Stimulated activated naive CD8-positive, alpha-beta T cell treated with anti-CD3 and anti-CD28 coated beads, Interleukin-15, Interleukin-2, amounts not matched to agents 100 ng/mL and 50 ng/mL, for 24 hours (primary cell): ENCODE results near the gene TTLL5.
A peak's percentile ranks its signal among the peaks of the same experiment; 100 is the strongest.
"Not testable (repeated sequence)": the region's sequence is repeated elsewhere in the genome, so short reads cannot be mapped to it uniquely, and the experiment has no call there.

Experiments
- H3K27ac Mint-ChIP-seq: one replicate; pipeline ENCODE4 v1.8.0; 2021; ENCODE audit warnings: mild to moderate bottlenecking, mixed read lengths
- H3K27me3 Mint-ChIP-seq: one replicate; pipeline ENCODE4 v1.8.0; 2021; ENCODE audit warnings: mixed read lengths
- H3K36me3 Mint-ChIP-seq: one replicate; pipeline ENCODE4 v1.8.0; 2021; ENCODE audit warnings: low read depth, mixed read lengths
- H3K4me1 Mint-ChIP-seq: one replicate; pipeline ENCODE4 v1.8.0; 2021; ENCODE audit warnings: low read depth, mixed read lengths
- H3K4me3 Mint-ChIP-seq: one replicate; pipeline ENCODE4 v1.8.0; 2021; ENCODE audit warnings: mild to moderate bottlenecking, mixed read lengths
- H3K9me3 Mint-ChIP-seq: one replicate; pipeline ENCODE4 v1.8.0; 2021; ENCODE audit warnings: mixed read lengths

Gene TTLL5

DNA sequence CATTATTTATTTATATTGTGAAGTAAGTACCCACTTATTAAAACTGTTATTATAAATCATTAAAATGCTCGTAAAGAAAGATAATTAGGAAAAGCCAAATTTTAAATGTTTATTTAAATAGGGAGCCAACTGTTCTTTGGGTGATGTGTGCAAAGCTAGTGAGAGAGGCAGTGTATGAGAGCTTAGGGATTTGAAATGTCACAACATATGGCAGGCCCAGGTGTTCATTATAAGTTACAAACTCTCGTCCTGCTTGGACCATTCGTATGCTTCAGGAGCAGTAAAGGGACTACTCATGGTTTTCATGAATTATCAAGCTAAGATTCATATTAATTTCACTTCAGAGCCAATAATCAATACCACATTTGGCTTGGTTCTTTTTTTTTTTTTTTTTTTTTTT lies 166.3 kb downstream of the TTLL5 start:
- Mint-ChIP-seq H3K27ac (no peak overlapping the region), H3K4me1 (peaks cover 12% of the 10 kb centered on the region), H3K27me3 (no peaks in the 10 kb centered on the region), H3K4me3 (no peak overlapping the region), H3K9me3 (no peaks in the 10 kb centered on the region), H3K36me3 (peaks cover 17% of the 10 kb centered on the region)

DNA sequence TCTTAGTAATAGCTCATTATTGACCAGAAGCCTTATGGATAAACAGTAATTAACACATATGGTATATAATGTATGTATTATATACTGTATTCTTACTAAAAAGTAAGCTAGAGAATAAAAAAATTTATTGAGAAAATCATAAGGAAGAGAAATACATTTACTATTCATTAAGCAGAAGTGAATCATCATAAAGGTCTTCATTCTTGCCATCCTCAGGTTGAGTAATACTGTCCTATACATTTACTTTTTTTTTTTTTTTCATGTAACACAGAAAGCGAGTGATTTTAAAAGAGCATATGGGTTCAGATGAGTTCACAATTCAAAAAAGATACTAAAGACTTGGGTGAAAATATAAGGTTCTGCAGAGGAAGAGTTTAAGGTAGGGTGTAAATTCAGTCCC lies 168.3 kb downstream of the TTLL5 start:
- no peak overlapping the region for H3K4me3 Mint-ChIP-seq
- no peaks in the 10 kb centered on the region for H3K9me3 Mint-ChIP-seq
- H3K27me3 Mint-ChIP-seq = no peaks in the 10 kb centered on the region
- H3K36me3 Mint-ChIP-seq = peaks cover 25% of the 10 kb centered on the region
- H3K4me1 Mint-ChIP-seq = peaks cover 17% of the 10 kb centered on the region
- H3K27ac Mint-ChIP-seq = no peak overlapping the region

DNA sequence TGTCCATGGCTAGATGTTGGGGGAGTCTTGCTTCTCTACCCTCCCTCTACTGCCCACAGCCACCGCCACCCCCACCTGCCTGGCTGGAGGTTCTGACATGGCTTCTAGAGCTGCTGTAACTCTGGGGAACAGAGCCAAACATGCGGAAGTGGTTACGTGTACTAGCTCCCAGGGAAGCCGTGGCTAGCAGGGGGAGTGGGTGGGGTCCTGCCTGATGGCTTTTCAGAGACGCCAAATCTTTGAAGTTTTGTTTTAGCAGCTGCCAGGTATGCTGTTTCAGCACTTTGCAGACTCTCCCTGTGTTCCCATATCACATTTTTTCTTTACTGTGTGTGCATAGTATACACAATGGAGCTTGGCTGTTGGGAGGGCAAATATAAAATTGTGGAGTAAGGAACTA lies 170.4 kb downstream of the TTLL5 start:
- peaks cover 30% of the 10 kb centered on the region for H3K36me3 Mint-ChIP-seq
- H3K27ac Mint-ChIP-seq = peak overlapping the region; percentile 36
- no peak overlapping the region for H3K4me3 Mint-ChIP-seq
- H3K4me1 Mint-ChIP-seq = peaks cover 17% of the 10 kb centered on the region
- H3K27me3 Mint-ChIP-seq = no peaks in the 10 kb centered on the region
- no peaks in the 10 kb centered on the region for H3K9me3 Mint-ChIP-seq

DNA sequence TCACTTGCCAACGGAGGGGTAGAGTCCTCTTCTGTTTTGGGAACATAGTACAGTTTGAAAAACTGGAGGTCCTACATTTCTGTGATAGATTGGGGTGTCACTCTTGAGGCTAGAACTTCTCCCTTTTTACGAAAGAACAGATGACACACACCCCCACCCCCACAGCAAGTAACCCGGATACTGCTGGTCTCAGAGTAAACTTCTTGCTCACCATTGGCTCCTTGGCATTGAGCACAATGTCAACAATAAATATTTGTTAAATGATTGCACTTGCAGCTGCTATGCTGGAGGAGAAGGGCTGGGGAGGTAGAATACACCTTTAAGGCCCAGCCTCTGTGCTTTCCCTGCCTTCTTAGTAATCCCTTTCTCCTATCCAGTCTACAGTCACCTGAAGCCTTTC lies 170.9 kb downstream of the TTLL5 start:
- no peaks in the 10 kb centered on the region for H3K27me3 Mint-ChIP-seq
- H3K4me3 Mint-ChIP-seq = no peak overlapping the region
- H3K27ac Mint-ChIP-seq = no peak overlapping the region
- H3K4me1 Mint-ChIP-seq = peaks cover 17% of the 10 kb centered on the region
- no peaks in the 10 kb centered on the region for H3K9me3 Mint-ChIP-seq
- H3K36me3 Mint-ChIP-seq = peaks cover 27% of the 10 kb centered on the region

DNA sequence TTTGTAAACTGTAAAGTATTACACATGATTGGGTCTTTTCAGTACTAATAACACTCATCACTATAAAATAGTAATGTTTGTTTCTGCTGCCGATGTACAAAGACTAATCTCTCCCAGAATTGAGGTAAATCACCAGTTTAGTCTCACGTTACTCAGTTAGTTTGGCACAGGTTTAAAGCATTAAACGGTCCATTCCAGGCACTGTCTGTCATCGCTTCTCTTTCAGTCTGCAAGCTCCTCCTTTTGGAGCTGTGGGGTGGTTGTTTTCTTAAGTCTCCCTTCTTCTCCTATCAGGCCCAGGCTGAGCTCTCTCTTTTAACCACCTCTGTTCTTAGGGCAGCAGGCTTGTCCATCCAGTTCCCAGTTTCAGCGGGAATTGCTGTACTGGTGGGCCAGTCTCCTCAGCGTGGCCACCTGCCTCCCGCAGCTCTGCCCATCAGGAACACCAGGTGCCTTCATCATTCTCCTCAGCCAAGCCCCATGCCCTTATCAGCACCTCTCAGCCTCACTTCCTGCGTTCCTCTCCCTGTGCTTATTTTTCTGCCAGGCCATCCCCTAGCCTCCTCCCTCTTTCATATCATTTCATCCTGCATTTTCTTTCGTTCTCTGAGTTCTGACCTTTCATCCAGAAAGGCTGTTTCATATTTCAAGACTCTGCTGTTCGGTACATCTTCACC lies 171.7 kb downstream of the TTLL5 start:
- Mint-ChIP-seq H3K27me3 (no peaks in the 10 kb centered on the region), H3K9me3 (no peaks in the 10 kb centered on the region), H3K36me3 (peaks cover 30% of the 10 kb centered on the region), H3K27ac (no peak overlapping the region), H3K4me1 (peaks cover 17% of the 10 kb centered on the region), H3K4me3 (no peak overlapping the region)

DNA sequence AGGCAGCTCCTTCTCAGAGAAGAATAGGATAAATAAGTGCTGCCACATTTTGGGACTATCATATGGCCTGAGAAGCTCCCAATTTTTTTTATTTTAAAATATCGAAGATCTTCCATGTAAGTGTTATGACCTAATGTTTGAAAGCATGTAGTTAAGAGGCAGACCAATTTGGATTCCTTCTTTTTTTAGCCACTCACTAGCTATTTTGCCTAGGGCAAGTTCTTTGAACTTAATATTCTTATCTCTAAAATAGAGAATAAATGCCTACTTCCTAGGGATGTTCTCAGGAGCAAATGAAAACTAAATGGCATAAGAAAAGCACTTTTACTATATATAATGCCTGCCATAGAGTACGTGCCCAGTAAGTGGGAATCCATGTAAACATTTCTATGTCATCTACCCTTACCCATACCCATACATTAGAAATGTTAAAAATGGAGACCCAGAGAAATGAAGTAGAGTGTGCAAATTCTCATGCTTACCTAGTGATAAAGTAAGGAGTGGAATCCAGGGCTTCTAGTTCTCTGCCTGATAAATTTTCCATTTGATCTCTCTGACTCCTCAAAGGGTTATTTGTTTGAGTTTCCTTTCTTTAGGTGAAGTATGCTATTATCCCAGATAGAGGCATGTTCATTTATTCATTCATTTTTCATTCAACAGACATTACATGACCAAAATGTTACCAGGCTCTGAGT lies 172.4 kb downstream of the TTLL5 start:
- Mint-ChIP-seq H3K9me3 (no peaks in the 10 kb centered on the region), H3K4me3 (no peak overlapping the region), H3K27me3 (no peaks in the 10 kb centered on the region), H3K27ac (no peak overlapping the region), H3K36me3 (peaks cover 31% of the 10 kb centered on the region), H3K4me1 (peaks cover 17% of the 10 kb centered on the region)

DNA sequence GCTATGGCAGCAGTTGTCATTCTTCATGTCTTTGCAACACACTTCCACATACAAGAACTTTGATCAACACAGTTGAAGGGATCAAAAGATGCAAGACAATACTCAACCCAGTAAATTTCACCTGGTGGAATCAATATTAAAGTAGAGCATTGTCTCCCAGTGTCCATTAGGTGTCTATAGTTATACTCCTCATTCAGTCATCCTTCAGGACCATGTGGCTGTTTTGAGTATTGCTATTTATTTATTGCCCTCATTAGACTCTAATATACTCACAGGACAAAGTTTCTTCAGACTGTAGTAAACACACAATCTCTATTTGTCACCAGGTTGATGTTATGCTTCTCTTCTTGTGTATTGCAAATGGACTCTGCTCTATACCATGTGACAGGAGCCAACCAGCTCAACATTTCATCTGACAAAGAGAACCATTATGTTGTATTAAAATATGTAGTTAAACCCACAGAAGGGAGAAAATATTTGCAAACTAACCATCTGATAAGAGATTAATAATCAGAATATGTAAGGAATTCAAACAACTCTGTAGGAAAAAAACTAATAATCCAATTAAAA lies 174.2 kb downstream of the TTLL5 start:
- no peaks in the 10 kb centered on the region for H3K27me3 Mint-ChIP-seq

GRCh38 chr14:75835737-75836136 lies 174.7 kb downstream of the TTLL5 start:
- H3K9me3 Mint-ChIP-seq = peaks cover 12% of the 10 kb centered on the region
- peaks cover 46% of the 10 kb centered on the region for H3K36me3 Mint-ChIP-seq
- peaks cover 17% of the 10 kb centered on the region for H3K4me1 Mint-ChIP-seq
- H3K4me3 Mint-ChIP-seq = no peak overlapping the region
- no peaks in the 10 kb centered on the region for H3K27me3 Mint-ChIP-seq
- no peak overlapping the region for H3K27ac Mint-ChIP-seq

More for the DNA sequence above, 174.2 kb downstream of the TTLL5 start:
- Mint-ChIP-seq H3K9me3 (peaks cover 12% of the 10 kb centered on the region), H3K36me3 (peaks cover 43% of the 10 kb centered on the region), H3K27ac (no peak overlapping the region), H3K4me3 (no peak overlapping the region), H3K4me1 (peaks cover 17% of the 10 kb centered on the region)

GRCh38 chr14:75837151-75837787 lies 176.2 kb downstream of the TTLL5 start:
- Mint-ChIP-seq H3K4me1 (peaks cover 5% of the 10 kb centered on the region), H3K27me3 (no peaks in the 10 kb centered on the region), H3K4me3 (no peak overlapping the region), H3K9me3 (peaks cover 12% of the 10 kb centered on the region), H3K36me3 (peaks cover 53% of the 10 kb centered on the region), H3K27ac (no peak overlapping the region)

DNA sequence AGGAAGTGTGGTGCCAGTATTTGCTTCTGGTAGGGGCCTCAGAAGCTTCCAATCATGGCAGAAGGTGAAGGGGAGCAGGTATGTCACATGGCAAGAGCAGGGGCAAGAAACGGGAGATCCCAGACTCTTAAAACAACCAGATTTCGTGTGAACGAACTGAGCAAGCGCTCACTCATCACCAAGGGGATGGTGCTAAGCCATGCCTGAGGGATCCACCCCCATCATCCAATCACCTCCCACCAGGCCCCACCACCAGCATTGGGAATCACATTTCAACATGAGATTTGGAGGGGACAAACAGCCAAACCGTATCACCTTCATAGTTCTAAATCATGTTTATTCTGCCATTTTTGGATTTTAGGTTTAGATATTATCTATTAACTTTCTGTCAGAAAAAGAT lies 179.9 kb downstream of the TTLL5 start:
- Mint-ChIP-seq H3K36me3 (peaks cover 35% of the 10 kb centered on the region), H3K27me3 (no peaks in the 10 kb centered on the region)

DNA sequence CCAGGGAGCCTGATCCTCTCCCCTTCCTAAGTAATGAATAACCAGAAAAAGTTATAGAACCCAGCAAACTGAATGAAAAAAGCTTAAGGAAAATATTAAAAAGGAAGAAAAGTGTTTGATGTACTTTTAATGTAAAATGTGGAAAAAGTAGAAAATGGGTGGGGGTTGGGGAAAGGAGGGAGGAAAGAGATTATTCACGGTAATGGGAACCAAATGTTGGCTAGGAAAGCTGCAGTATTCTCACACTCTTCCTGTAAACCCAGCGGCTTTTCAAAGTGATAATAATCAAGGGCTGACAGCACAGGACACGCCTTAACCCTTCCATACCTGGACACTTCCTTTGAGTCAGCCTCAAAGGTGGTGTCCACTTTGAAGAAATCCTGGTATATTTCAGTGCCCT lies 181.5 kb downstream of the TTLL5 start:
- Mint-ChIP-seq H3K36me3 (peaks cover 31% of the 10 kb centered on the region), H3K9me3 (peaks cover 12% of the 10 kb centered on the region), H3K4me1 (no peaks in the 10 kb centered on the region), H3K27ac (no peak overlapping the region), H3K27me3 (no peaks in the 10 kb centered on the region), H3K4me3 (no peak overlapping the region)

More for the DNA sequence above, 179.9 kb downstream of the TTLL5 start:
- H3K4me1 Mint-ChIP-seq = no peaks in the 10 kb centered on the region
- no peak overlapping the region for H3K27ac Mint-ChIP-seq
- no peak overlapping the region for H3K4me3 Mint-ChIP-seq
- H3K9me3 Mint-ChIP-seq = peaks cover 12% of the 10 kb centered on the region

GRCh38 chr14:75844486-75844885 lies 183.4 kb downstream of the TTLL5 start:
- peaks cover 5% of the 10 kb centered on the region for H3K9me3 Mint-ChIP-seq
- no peak overlapping the region for H3K27ac Mint-ChIP-seq
- no peaks in the 10 kb centered on the region for H3K4me1 Mint-ChIP-seq
- H3K36me3 Mint-ChIP-seq = peaks cover 21% of the 10 kb centered on the region
- no peaks in the 10 kb centered on the region for H3K27me3 Mint-ChIP-seq
- no peak overlapping the region for H3K4me3 Mint-ChIP-seq

GRCh38 chr14:75845136-75845804 lies 184.2 kb downstream of the TTLL5 start:
- Mint-ChIP-seq H3K9me3 (no peaks in the 10 kb centered on the region), H3K36me3 (peaks cover 15% of the 10 kb centered on the region), H3K4me3 (no peak overlapping the region), H3K27ac (no peak overlapping the region), H3K27me3 (no peaks in the 10 kb centered on the region), H3K4me1 (no peaks in the 10 kb centered on the region)

- H3K9me3 Mint-ChIP-seq, H3K27ac Mint-ChIP-seq, H3K4me3 Mint-ChIP-seq, H3K4me1 Mint-ChIP-seq, H3K27me3 Mint-ChIP-seq, H3K36me3 Mint-ChIP-seq: not testable (repeated sequence)
Measured at GRCh38 chr14:75846694-75847093, 185.6 kb downstream of the TTLL5 start.

- Mint-ChIP-seq H3K4me3 (no peak overlapping the region), H3K27me3 (no peaks in the 10 kb centered on the region), H3K27ac (no peak overlapping the region), H3K4me1 (no peaks in the 10 kb centered on the region), H3K9me3 (no peaks in the 10 kb centered on the region), H3K36me3 (peaks cover 5% of the 10 kb centered on the region)
Measured at GRCh38 chr14:75847584-75847983, 186.5 kb downstream of the TTLL5 start.
